Astrocyte (in vitro differentiated cells and primary cell): ENCODE measurements around the gene PEX11G. TPM values are rescaled to one million over a fixed set of nuclear protein-coding genes. Genes with fewer than 3 reads are reported as not detected.

Experiments
- DNase-seq: peaks from one replicate; pipeline ENCODE4 v3.0.0-alpha.2; 2010; ENCODE audit warnings: low read depth
- FAIRE-seq: peaks from 2 replicates; lab custom pipeline; 2011; peaks lifted over from hg19 to GRCh38; lab: Jason Lieb, UNC
- H2AFZ ChIP-seq: 2 replicates; pipeline ENCODE4 v1.6.0; 2012; ENCODE audit warnings: low read depth, low read length, inconsistent platforms
- H3K27ac ChIP-seq: 2 replicates; pipeline ENCODE4 v1.5.1; 2011; ENCODE audit warnings: low read depth, low read length, inconsistent platforms
- H3K27me3 ChIP-seq: 2 replicates; pipeline ENCODE4 v1.6.0; 2011; ENCODE audit warnings: low read length, inconsistent platforms; ENCODE audit not compliant: insufficient read depth
- H3K36me3 ChIP-seq: 2 replicates; pipeline ENCODE4 v1.5.1; 2011; ENCODE audit warnings: low read length, inconsistent platforms; ENCODE audit not compliant: insufficient read depth
- H3K4me1 ChIP-seq: 2 replicates; pipeline ENCODE4 v1.5.1; 2011; ENCODE audit warnings: low read length, inconsistent platforms; ENCODE audit not compliant: insufficient read depth
- H3K4me2 ChIP-seq: 2 replicates; pipeline ENCODE4 v1.6.0; 2012; ENCODE audit warnings: low read length, inconsistent platforms
- H3K4me3 ChIP-seq: 2 replicates; pipeline ENCODE4 v1.5.1; 2011; ENCODE audit warnings: low read depth, mild to moderate bottlenecking, low read length, inconsistent platforms; ENCODE audit not compliant: insufficient read depth
- H3K79me2 ChIP-seq: 2 replicates; pipeline ENCODE4 v1.6.0; 2012; ENCODE audit warnings: mild to moderate bottlenecking, low read length, inconsistent platforms; ENCODE audit not compliant: insufficient read depth
- H3K9ac ChIP-seq: 2 replicates; pipeline ENCODE4 v1.6.0; 2012; ENCODE audit warnings: mild to moderate bottlenecking, low read length, inconsistent platforms
- H3K9me3 ChIP-seq: 2 replicates; pipeline ENCODE4 v1.5.1; 2012; ENCODE audit warnings: low read depth, mild to moderate bottlenecking, low read length, inconsistent platforms; ENCODE audit not compliant: insufficient read depth
- H4K20me1 ChIP-seq: 2 replicates; pipeline ENCODE4 v1.6.0; 2012; ENCODE audit warnings: low read length, inconsistent platforms; ENCODE audit not compliant: insufficient read depth
- H3K27ac Mint-ChIP-seq: one replicate; pipeline ENCODE4 v1.8.0; 2021; ENCODE audit warnings: mild to moderate bottlenecking, mixed read lengths; ENCODE audit not compliant: unreplicated experiment
- H3K27me3 Mint-ChIP-seq: one replicate; pipeline ENCODE4 v1.8.0; 2021; ENCODE audit warnings: low read depth, mixed read lengths; ENCODE audit not compliant: unreplicated experiment
- H3K36me3 Mint-ChIP-seq: one replicate; pipeline ENCODE4 v1.8.0; 2021; ENCODE audit warnings: low read depth, mixed read lengths; ENCODE audit not compliant: unreplicated experiment
- H3K4me1 Mint-ChIP-seq: one replicate; pipeline ENCODE4 v1.8.0; 2021; ENCODE audit warnings: low read depth, mixed read lengths; ENCODE audit not compliant: unreplicated experiment
- H3K4me3 Mint-ChIP-seq: one replicate; pipeline ENCODE4 v1.8.0; 2021; ENCODE audit warnings: mild to moderate bottlenecking, moderate library complexity, mixed read lengths; ENCODE audit not compliant: unreplicated experiment
- H3K9me3 Mint-ChIP-seq: one replicate; pipeline ENCODE4 v1.8.0; 2021; ENCODE audit warnings: mild to moderate bottlenecking, mixed read lengths; ENCODE audit not compliant: unreplicated experiment
- EZH2 ChIP-seq: IDR thresholded peaks from 2 replicates; pipeline ENCODE4 v1.6.1; 2012; ENCODE audit warnings: mild to moderate bottlenecking, low read length, inconsistent platforms; ENCODE audit not compliant: insufficient read depth
- total RNA-seq: library from RNA; stranded (reverse); gene quantifications from 2 replicates; pipeline ENCODE4 v1.2.1, GENCODE V29; 2021
- TF ChIP-seq, protein P1 (sequence below): IDR thresholded peaks from 2 replicates; pipeline ENCODE4 v1.5.1; 2011; ENCODE audit warnings: low read depth, mild to moderate bottlenecking, inconsistent platforms, low read length, moderate library complexity; ENCODE audit not compliant: insufficient read depth

Gene PEX11G
- total RNA-seq, 1 donor from 2014 or later: 1.7 TPM

DNA sequence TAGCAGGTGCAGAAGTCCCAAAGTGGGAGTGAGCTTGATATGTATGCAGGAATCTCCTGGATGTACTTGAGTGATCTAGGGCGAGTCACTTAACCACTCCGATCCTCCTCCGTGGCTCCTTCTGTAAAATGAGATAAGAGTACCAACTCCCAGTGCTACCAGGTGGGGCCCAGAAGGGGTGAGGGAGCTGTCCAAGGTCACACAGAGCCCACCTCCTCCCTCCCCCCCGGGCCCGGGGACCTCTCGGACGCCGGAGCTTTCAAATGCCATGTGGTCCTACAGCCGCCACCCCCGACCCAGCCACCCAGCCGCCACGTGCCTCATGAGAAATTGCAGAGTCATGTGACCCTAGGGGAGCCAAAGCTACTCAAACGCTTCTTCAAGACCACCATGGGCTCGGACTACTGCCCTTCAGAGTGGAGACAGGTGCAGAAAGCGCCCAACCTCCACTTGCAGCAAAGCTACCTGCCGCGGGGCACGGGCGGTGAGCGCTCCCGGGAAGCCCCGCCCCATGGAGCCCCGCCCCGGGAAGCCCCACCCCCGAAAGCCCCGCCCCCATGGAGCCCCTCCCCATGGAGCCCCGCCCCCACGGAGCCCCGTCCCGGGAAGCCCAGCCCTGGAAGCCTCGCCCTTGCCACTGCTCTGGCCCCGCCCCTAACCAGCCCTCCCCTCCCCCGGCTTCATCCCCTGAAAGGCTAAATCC, 17.0 kb upstream of the PEX11G start:
- H3K27me3 Mint-ChIP-seq: peaks cover 42% of the 10 kb centered on the region
- no peaks in the 10 kb centered on the region for H3K79me2 ChIP-seq
- no peak for FAIRE-seq

DNA sequence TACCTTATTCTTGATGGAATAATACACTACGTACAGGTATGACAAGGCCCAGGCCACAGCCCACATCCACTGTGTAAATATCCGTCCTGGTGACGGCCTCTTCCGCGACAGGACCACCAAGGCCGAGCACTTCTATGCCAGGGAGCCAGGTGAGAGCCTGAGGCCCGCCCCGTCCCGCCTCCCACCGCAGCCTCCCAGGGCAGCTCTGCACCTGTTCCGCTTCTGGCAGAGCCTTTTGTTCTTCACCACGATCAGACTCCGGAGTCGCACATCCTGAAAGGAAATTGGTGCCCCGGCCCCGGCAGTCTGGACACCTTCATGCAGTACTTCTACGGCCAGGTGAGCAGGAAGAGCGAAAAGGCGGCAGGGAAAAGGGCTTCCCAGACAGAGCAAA, 16.4 kb upstream of the PEX11G start:
- no peaks in the 10 kb centered on the region for H3K36me3 Mint-ChIP-seq
- peaks cover 1% of the 10 kb centered on the region for H3K9me3 Mint-ChIP-seq
- Histone ChIP-seq H3K4me1 (no peaks in the 10 kb centered on the region), H3K27ac (no peak overlapping the region), H3K36me3 (no peaks in the 10 kb centered on the region), H3K79me2 (no peaks in the 10 kb centered on the region), H4K20me1 (no peaks in the 10 kb centered on the region), H2AFZ (no peak overlapping the region), H3K9me3 (no peaks in the 10 kb centered on the region), H3K9ac (no peak overlapping the region), H3K4me2 (no peak overlapping the region), H3K27me3 (peaks cover 4% of the 10 kb centered on the region), H3K4me3 (no peak overlapping the region)
- peaks cover 40% of the 10 kb centered on the region for H3K27me3 Mint-ChIP-seq
- no peak overlapping the region for H3K4me3 Mint-ChIP-seq
- DNase-seq: no peak
- TF ChIP-seq, protein P1, sequence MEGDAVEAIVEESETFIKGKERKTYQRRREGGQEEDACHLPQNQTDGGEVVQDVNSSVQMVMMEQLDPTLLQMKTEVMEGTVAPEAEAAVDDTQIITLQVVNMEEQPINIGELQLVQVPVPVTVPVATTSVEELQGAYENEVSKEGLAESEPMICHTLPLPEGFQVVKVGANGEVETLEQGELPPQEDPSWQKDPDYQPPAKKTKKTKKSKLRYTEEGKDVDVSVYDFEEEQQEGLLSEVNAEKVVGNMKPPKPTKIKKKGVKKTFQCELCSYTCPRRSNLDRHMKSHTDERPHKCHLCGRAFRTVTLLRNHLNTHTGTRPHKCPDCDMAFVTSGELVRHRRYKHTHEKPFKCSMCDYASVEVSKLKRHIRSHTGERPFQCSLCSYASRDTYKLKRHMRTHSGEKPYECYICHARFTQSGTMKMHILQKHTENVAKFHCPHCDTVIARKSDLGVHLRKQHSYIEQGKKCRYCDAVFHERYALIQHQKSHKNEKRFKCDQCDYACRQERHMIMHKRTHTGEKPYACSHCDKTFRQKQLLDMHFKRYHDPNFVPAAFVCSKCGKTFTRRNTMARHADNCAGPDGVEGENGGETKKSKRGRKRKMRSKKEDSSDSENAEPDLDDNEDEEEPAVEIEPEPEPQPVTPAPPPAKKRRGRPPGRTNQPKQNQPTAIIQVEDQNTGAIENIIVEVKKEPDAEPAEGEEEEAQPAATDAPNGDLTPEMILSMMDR: no peak
- TF ChIP-seq EZH2: no peak
- no peak for FAIRE-seq
- no peaks in the 10 kb centered on the region for H3K4me1 Mint-ChIP-seq
- H3K27ac Mint-ChIP-seq: no peak overlapping the region

More for the DNA sequence above, 17.0 kb upstream of the PEX11G start:
- no peak overlapping the region for H3K9ac ChIP-seq
- H3K4me2 ChIP-seq: peak overlapping the region; percentile 32
- no peak for DNase-seq
- H3K27me3 ChIP-seq: peaks cover 6% of the 10 kb centered on the region
- H3K4me1 Mint-ChIP-seq: no peaks in the 10 kb centered on the region
- H3K36me3 ChIP-seq: no peaks in the 10 kb centered on the region
- no peaks in the 10 kb centered on the region for H3K9me3 ChIP-seq
- no peaks in the 10 kb centered on the region for H3K4me1 ChIP-seq
- no peak overlapping the region for H3K27ac Mint-ChIP-seq
- H3K4me3 Mint-ChIP-seq: no peak overlapping the region
- H3K9me3 Mint-ChIP-seq: peaks cover 1% of the 10 kb centered on the region
- no peak overlapping the region for H3K4me3 ChIP-seq
- H4K20me1 ChIP-seq: no peaks in the 10 kb centered on the region
- no peak overlapping the region for H3K27ac ChIP-seq
- TF ChIP-seq EZH2: no peak
- TF ChIP-seq, protein P1: no peak
- no peaks in the 10 kb centered on the region for H3K36me3 Mint-ChIP-seq
- H2AFZ ChIP-seq: peak overlapping the region; percentile 41

DNA sequence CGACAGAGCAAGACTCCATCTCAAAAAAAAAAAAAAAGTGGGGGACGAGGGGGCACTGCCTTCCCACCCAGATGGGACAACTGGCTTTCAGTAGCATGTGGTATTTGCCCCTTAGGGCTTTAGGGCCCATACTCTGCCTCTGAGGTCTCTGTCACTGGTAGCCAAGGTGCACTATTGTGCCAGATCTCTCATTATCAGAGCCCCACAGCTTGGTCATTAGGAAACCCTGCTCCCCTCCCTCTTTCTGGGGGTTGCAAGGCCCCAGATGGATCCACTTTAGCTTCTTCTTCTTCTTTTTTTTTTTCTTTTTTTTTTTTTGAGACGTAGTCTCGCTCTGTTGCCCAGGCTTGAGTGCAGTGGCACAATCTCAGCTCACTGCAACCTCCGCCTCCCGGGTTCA, 15.8 kb upstream of the PEX11G start:
- Mint-ChIP-seq H3K9me3 (peaks cover 1% of the 10 kb centered on the region), H3K4me1 (no peaks in the 10 kb centered on the region), H3K27me3 (peaks cover 40% of the 10 kb centered on the region), H3K4me3 (no peak overlapping the region), H3K27ac (no peak overlapping the region), H3K36me3 (no peaks in the 10 kb centered on the region)
- Histone ChIP-seq H3K36me3 (no peaks in the 10 kb centered on the region), H2AFZ (no peak overlapping the region), H3K27me3 (peaks cover 3% of the 10 kb centered on the region), H3K4me3 (no peak overlapping the region), H3K4me1 (no peaks in the 10 kb centered on the region), H4K20me1 (no peaks in the 10 kb centered on the region), H3K9ac (no peak overlapping the region), H3K4me2 (no peak overlapping the region), H3K79me2 (no peaks in the 10 kb centered on the region), H3K27ac (no peak overlapping the region), H3K9me3 (no peaks in the 10 kb centered on the region)
- TF ChIP-seq EZH2: no peak
- FAIRE-seq: no peak
- DNase-seq: no peak
